Muscle of arm (tissue), 12 donors: ENCODE measurements around the gene WDFY2. TPM values are rescaled to one million over a fixed set of nuclear protein-coding genes. Genes with fewer than 3 reads are reported as not detected.

Source experiments
- DNase-seq: peaks from one replicate; pipeline ENCODE4 v3.0.0-alpha.2; 2013
- polyA plus RNA-seq, 12 donors: library from polyadenylated mRNA; unstranded; fragments of 120-200 nt; gene quantifications; one replicate each; pipeline ENCODE4 v1.2.1, GENCODE V29; 2013; ENCODE audit not compliant: insufficient read length in 12 of 12

WDFY2 gene
- polyA plus RNA-seq, 12 donors, result 5.5 to 29.5 (median 9.5) TPM; not detected in 1

DNA sequence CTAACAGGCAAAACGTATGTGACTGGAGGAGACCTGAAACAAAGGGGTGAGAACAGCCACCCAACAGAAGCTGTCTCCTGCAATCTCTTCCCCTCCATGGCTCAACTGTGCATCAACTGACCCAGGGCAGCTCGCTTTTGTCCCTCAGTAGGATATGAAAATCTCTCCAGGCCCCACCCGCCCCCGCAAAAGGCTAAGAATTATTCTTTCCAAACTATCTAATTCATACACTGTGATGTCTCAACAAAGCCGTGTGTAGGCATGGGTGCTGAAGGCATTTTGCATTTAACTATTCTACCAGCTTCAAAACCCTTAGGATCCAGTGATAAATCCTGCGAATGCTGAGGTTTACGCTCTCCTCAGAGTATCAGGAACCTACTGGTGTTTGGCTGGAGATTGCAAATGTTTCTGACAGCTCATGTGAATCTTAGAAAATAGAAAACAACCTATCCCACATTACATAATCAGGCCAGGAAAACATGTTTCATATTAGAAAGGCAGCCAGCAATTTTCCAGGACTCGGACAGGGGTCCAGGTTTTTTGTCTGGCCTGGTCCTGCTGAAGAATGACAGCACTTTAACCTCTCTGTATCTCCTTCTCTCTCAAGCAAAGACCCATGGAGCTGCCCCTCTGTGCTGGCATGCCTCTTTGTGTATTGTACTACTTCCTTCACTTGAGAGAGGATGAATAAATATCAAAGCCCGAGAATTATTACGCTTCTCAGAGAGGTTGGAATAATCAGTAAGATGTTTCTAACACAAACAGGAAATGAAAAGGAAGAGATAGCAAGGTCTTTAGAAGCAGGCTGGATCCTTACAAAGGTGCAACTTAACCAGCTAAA lies 202.4 kb downstream of the WDFY2 start:
- peak; percentile 65 for DNase-seq

DNA sequence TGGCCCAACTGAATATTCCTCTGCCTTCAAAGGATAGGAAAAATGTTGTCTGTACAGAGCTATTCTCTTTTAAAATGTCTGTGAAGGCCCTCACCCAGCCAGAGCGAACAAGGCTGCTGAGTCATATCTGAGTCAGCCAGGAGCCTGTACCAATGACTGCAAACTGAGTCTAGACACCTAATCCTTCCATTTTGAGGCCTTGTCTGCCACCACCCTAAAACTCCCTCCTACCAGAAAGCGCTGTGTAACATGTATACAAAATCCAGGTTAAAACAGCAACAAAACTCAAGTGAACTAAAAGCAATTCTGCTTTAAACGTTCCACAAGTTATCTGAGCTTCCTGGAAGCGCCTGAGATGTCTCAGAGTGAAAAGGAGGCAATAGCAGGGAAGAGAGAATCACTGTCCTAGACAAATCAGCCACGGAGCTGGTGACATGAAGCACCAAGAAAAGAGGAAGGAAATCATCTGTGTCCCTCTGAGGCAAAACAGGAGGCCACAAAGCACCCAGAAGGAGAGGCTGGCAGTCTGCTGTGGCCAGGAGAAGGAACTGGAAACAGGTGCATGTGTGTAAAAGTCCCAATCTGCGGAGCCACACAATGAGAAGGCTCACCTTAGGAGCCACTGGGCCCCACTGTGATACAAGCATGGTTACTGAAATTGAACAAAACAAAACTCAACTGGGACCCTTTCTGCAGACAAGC lies 209.5 kb downstream of the WDFY2 start:
- DNase-seq, result no peak

DNA sequence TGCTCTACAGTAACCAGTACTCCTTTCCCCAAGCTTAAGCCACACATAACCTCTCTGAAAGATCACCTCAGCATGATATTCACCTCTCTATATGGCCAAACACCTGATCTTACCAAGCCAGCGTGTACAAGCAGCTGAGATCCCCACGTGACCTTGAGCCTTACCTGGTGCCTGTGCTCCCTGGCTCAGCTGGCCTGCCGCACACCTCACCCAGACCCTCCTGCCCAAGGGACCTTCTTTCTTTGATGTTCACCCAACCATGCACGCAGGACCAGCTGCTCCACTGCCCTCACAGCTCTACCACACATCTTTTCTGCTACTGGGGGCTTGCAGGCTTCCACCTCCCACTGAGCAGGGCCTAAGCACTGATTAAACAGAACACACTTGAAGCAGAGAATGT lies 210.7 kb downstream of the WDFY2 start:
- DNase-seq, result no peak

- no peak for DNase-seq
Observed at GRCh38 chr13:51795419-51795818, 211.2 kb downstream of the WDFY2 start.

- no peak for DNase-seq
Observed at GRCh38 chr13:51796546-51796945, 212.3 kb downstream of the WDFY2 start.

GRCh38 chr13:51797664-51798488 lies 213.6 kb downstream of the WDFY2 start:
- DNase-seq, result peak; percentile 69

DNA sequence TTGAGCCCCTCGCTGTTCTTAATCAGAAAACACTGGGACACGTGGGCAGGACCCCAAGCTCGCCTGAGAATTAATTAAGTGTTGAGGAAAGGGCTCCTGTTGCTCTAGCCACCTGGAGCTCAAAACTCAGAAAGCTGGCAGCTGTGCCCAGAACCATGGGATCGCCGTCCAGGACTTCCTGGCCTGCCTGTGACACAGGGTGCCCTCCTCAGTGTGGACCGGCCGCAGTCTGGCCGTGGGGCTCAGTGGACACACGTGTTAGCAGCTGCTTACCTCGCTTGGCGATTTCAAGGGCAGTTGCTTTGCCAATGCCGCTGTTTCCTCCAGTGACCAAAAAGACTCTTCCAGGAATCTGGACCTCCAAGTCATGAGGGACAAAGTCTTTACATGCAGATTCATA lies 215.0 kb downstream of the WDFY2 start:
- no peak for DNase-seq

DNA sequence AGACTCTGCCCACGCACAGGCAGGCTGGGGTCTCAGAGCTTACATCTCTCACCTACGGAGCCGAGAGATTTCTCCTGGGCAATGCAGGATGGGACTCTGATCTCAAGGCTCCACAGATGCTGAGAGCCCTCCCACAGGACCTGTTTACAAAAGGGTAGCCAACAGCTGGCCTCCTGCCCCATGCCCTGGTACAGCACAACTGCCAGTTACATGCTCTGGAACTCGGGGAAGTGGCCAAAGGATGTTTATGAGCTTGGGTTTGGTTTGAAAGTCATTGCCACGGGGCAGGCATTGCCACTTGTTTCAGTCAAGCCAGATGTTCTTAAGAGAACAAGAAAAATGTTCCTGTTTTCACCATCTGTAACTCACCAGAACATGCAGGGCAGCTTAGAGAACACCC lies 216.2 kb downstream of the WDFY2 start:
- no peak for DNase-seq

DNA sequence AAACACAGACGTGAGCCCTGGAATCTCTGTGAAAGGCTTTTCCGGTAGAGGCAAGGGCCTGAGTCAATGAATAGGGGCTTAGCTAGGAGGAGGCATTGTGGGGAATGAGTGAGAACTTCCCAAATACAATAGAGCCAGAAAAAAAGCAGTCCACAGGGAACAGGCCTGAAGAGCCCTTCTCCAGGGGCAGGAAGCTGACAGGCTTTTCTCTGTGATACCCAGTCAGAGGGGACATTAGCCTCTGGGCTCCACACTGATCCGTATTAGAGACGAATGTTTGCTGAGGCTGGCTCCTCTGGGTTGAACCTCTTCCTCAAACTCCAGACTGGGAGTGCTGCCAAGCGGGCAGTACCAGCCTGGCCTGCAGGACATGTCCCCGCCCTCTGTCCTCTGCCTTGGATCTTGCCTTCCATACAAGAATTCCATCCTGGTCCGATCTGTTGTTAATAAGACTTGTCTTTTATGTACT lies 217.4 kb downstream of the WDFY2 start:
- DNase-seq, result no peak

GRCh38 chr13:51802631-51803418 lies 218.6 kb downstream of the WDFY2 start:
- no peak for DNase-seq

DNA sequence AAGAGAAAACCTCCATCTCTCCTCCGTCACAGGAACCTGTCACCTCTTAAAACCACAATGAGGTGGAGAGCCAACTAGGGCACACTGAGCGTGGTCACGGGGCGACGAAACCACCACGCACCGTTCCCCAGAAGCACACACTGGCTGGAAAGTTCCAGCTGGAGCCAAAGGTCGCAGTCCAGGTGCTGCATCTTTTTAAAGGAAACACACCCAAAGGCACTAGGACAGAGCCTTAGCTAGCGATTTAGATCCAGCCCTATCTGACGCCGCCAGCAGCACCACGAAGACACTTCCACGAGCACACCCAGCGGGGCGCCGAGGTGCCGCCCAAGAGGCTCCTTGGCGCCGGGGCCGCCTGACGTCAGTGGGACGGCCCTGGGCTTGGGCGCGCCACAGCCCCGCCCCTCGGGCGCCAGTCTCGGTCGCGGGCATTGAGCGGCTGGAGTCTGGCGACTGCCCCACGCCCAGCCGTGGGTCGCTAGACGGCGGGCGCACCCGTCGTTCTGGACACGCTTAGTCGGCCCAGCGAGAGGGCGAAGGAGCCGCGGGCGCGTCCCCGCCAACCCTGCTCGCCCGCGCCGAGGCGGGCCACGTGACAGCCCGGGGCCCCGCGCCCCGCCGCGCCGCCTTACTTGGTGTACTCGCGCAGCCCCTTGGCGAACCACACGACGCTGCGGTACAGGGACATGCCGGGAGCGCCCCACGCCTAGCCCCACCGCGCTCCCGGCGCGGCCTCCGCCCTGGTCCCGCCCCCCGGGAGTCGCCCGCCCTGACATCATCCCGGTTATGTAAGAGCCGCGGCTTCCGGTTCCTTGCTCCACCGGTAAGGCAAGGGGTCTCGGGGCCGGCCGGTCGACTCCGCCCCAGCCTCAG lies 219.4 kb downstream of the WDFY2 start, which contains the start of gene DHRS12:
Gene DHRS12, minus strand, starts transcription at position 742 of the 873 bp plus-strand sequence. CDS start 4,504 bp downstream, outside the sequence.
- DNase-seq, result peak; percentile 86

DNA sequence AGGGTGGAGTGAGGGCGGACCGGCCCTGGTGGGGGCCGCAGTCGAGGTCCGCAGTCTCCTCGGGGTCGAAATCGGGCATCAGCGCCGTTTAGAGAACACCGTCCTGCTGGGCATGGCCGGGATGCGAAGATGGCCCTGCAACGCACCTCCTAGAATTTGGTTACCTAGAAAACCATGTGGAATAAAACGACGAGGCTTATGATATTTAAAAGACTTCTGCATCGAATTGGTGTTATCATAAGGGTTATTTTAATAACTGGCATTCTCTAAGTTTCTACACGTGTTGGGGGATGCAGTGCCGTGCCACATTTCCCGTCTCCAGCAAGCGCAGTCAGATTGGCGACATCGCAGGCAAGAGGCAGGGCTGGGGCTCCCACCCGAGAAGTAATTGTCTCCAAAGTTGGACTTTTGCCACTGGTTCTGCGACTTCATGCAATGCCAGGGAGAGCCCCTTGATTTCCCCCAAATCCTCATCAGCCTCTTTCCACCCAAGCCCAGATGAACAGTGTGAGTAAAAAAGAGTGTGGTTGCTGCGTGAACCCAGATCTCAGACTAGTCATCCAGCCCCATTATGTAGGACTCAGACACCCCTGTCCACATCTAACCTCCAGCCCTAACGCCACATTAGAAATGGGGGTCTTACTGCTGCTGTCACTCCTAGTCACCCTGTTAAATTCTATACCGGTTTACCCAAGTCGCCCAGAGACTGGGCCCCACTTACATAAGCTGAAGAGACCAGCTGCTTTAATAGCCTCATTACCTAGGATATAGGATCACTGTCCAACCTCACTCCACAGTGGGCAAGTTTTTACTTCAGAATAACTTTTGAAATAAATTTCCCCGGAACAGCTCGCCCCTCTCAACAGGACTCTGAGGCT lies 220.3 kb downstream of the WDFY2 start:
- no peak for DNase-seq

DNA sequence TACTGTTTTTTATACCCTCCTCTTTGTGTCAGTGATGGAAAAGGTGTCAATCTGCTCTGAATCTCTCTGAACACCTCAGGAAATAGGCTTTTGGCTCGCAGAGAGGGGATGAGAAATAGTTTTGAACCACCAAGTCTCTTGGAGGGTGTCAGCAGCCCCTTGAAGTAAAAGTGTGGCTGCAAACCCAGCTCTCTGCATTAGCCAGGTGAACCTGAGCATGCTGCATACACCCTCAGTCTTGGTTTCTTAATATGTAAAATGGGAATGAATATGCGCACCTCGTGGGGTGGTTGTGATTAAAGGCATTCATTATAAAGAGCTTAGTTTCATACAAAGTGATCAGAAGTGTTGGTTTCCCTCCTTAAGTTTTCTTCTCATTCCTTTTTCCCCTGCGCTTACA lies 221.1 kb downstream of the WDFY2 start:
- DNase-seq, result no peak

DNA sequence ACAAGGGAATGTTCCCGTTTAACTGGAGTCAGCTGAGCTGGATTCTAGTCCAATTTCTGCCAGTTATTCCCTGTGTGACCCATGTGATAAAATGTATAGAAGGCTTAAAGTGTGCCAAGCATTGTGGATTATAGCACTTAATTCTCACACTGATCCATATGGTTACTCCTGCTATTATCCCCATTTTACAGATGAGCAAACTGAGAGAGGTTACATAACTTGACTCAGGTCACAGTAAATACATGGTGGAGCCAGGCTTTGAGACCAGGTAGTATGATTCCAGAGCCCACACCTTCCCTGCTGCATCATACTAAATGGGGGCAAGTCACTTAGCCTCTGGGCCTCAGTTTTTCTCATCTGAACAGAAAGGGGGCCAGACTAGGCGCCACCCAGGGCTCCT lies 221.7 kb downstream of the WDFY2 start:
- no peak for DNase-seq

DNA sequence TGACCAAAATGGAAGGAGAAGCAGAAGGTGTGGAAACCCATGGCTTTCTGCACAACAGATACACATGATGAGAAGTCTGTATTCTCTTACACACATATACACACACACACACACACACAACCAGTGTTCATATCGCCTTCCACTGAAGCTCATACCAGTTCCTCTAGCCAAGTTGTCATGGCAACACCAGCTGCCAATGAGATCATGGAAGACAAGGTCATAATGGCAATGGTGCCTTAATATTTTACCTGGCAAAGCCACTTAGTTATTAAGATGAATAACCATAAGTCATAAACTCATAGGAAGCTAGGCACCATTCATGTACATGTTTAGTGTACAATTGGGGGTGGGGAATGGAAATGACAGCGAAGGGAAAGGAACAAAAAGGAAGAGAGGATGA lies 222.3 kb downstream of the WDFY2 start:
- DNase-seq, result no peak

DNA sequence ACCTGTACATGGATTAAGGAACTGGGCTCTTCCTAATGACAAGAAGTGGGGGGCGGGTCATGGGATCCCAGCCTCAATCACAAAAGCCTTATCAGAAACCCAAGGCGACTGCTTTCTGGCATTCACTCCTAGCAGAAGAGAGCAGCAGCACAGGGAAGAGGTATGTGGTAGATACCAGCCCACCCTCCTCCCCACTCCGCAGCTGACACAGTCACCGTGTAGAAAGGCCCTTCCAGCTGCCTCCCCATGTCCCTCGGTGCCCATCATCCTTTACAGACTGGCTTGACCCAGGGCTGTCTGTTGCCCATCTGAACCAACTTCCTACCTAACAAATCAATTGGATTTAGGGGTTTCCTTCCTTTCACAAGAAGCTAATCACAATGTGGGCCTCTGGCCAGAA lies 222.8 kb downstream of the WDFY2 start:
- no peak for DNase-seq

GRCh38 chr13:51808811-51809210 lies 224.5 kb downstream of the WDFY2 start:
- no peak for DNase-seq

DNA sequence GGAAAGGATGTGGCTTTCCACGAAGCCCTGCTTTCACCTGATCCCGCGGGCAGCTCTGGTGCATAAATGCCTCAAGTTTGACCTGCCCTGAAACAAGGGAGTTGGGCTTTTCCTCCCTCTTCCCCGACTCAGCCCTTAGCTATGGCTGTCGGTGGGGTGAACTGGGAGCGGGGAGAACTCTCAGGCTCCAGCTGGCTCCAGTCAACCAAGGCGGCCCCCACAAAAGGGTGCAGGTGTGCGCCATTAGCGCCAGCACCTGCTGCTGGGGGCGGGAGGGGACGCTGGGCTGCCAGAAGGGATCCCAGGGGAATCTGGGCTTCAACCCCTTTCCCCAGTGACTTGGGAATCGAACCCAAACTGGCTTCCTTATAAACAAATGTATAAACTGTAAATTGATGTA lies 226.8 kb downstream of the WDFY2 start:
- DNase-seq, result no peak

DNA sequence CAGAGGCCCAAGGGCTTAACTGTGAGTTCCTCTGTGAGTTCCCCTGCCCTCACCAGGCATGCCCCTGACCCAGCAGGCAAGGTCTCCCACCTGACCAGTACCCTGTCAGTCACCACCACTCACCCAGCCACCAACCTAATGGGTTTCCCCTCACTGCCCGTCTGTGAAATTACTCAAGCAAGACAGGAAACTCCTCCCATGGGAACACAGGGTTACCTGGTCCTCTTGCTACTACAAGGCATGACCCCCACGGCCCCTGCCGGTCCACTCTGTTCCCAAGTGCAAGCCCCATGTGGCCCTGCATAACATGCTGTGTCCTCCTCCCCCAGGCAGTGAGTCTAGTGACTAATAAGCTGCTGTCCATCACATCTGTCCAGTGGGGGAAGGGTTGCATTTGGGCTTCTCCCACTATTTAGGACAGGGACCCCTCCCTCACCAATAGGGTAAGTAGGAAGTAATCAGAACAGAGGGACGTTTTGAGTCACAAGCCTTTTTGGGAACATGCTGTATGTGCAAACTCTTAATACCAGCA lies 227.7 kb downstream of the WDFY2 start:
- no peak for DNase-seq
